Thyroid gland (tissue), 4 donors: ENCODE data around the gene RP9. TPM values are rescaled to one million over a fixed set of nuclear protein-coding genes. Genes with fewer than 3 reads are reported as not detected.

Experiments
- DNase-seq, 2 donors: peaks; one replicate each; pipeline ENCODE4 v3.0.0-alpha.2; 2019
- H3K27ac ChIP-seq, 3 donors: fragments of 200-600 bp; sonication (generic); 1 replicate in 2 of 3; 2 replicates in 1 of 3; pipeline ENCODE4 v1.5.1; 2016 to 2019; ENCODE audit warnings: mild to moderate bottlenecking in 1 of 3, moderate library complexity in 1 of 3
- H3K27me3 ChIP-seq: fragments of 200-600 bp; sonication (generic); one replicate; pipeline ENCODE4 v1.5.1; 2019
- H3K36me3 ChIP-seq, 2 donors: fragments of 200-600 bp; sonication (generic); one replicate each; pipeline ENCODE4 v1.5.1; 2016 to 2019
- H3K4me1 ChIP-seq, 2 donors: fragments of 200-600 bp; sonication (generic); one replicate each; pipeline ENCODE4 v1.5.1; 2017 to 2019
- H3K4me3 ChIP-seq, 3 donors: fragments of 200-600 bp; sonication (generic); replicated peaks in 1 of 3; 1 replicate in 2 of 3; 2 replicates in 1 of 3; pipeline ENCODE4 v1.5.1; 2016; ENCODE audit warnings: mild to moderate bottlenecking in 1 of 3
- H3K9me3 ChIP-seq: fragments of 200-600 bp; sonication (generic); one replicate; pipeline ENCODE4 v1.5.1; 2017
- POLR2A ChIP-seq, 2 donors: fragments of 450-650 bp; IDR thresholded peaks; one replicate each; pipeline ENCODE4 v1.6.1; 2017; ENCODE audit warnings: antibody characterized with exemption in 2 of 2, mild to moderate bottlenecking in 2 of 2, moderate library complexity in 1 of 2
- WGBS, 2 donors: methylation state at CpG; one replicate each; pipeline ENCODE4 v1.1.5; 2017; 5-methylcytosine and 5-hydroxymethylcytosine counted together
- intact Hi-C: fragments of 100-400 bp; cut with DNase I; formaldehyde crosslinking; loops from one replicate; pipeline ENCODE4 v1.15.1; 2023
- total RNA-seq, 4 donors: library from RNA; depleted of rRNA; stranded (reverse); fragments of >200 nt; gene quantifications; one replicate each; pipeline ENCODE4 v1.2.3, GENCODE V29; 2016
- TF ChIP-seq, protein P1 (sequence below), 6 experiments: fragments of 200-600 bp in 3 of 6; fragments of 450-650 bp in 3 of 6; sonication (generic) in 3 of 6; IDR thresholded peaks; one replicate each; pipeline ENCODE4 v1.5.1; 2016 to 2019; ENCODE audit warnings: antibody characterized with exemption in 6 of 6, mild to moderate bottlenecking in 2 of 6, inconsistent platforms in 1 of 6, moderate library complexity in 1 of 6

Gene RP9, protein sequence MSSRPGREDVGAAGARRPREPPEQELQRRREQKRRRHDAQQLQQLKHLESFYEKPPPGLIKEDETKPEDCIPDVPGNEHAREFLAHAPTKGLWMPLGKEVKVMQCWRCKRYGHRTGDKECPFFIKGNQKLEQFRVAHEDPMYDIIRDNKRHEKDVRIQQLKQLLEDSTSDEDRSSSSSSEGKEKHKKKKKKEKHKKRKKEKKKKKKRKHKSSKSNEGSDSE
- 10 to 100 TPM in 3 of 4 donors, 1 to 10 TPM in 1; 8.7 to 23.5 (median 12.8) TPM for total RNA-seq

DNA sequence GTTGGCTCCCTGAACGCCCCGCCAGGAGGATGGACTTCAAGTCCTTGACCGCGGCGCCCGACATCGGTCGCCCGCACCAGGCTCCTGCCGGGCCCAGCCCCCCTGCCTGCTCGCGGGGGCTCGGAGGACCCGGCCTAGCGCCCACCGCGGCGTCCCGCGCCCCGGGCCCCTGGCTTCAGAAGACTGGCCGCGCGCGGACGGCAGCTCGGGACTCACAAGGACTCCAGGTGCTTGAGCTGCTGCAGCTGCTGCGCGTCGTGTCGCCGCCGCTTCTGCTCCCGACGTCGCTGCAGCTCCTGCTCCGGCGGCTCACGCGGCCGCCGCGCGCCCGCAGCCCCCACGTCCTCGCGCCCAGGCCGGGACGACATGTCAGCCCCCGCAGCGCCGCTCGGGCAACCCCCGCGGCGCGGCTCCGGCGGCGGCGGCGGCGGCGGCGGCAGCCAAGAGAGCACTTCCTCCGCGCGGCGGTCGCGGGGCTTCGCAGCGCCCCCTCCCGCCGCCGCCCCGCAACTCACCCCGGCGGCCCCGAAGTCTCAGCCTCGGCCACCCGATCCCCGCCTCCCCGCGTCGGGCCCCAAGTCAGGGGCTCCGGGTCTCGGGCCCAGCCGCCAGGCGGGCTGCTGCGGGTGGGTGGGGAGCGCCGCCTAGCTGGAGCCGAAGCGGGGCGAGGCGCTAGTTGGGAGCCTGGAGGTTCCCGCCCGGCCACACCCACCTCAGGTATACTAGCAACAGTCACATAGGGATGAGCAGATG, at the start of gene RP9:
Gene RP9, minus strand, starts transcription at position 400 of the 753 bp plus-strand sequence. Its CDS starts 32 bp downstream, at position 368.
- peaks cover 20 to 34% of the 10 kb centered on the region in 2 donors for H3K4me1 ChIP-seq
- peak in 1 of 2 donors; percentile 71 for TF ChIP-seq POLR2A (IDR thresholded peaks at IDR 0.05)
- TF ChIP-seq, protein P1, sequence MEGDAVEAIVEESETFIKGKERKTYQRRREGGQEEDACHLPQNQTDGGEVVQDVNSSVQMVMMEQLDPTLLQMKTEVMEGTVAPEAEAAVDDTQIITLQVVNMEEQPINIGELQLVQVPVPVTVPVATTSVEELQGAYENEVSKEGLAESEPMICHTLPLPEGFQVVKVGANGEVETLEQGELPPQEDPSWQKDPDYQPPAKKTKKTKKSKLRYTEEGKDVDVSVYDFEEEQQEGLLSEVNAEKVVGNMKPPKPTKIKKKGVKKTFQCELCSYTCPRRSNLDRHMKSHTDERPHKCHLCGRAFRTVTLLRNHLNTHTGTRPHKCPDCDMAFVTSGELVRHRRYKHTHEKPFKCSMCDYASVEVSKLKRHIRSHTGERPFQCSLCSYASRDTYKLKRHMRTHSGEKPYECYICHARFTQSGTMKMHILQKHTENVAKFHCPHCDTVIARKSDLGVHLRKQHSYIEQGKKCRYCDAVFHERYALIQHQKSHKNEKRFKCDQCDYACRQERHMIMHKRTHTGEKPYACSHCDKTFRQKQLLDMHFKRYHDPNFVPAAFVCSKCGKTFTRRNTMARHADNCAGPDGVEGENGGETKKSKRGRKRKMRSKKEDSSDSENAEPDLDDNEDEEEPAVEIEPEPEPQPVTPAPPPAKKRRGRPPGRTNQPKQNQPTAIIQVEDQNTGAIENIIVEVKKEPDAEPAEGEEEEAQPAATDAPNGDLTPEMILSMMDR (IDR thresholded peaks at IDR 0.05) = peak in 5 of 6 experiments; percentile 11 to 89 (median 67)
- intact Hi-C loops = loop anchor here (10.0 kb wide), 1 partner anchor 224 kb away; no protein-coding TSS in a partner anchor
- peak; percentile 65 to 69 for DNase-seq
- peak within 1 kb of the TSS; percentile 2 to 97 (median 96) for H3K4me3 ChIP-seq
- no peaks in the 10 kb centered on the region for H3K36me3 ChIP-seq
- WGBS, 2 donors = 0 to 1% methylated on average over 19 to 21 of the region's 100 CpGs
- H3K27me3 ChIP-seq = no peaks in the 10 kb centered on the region
- no peaks in the 10 kb centered on the region for H3K9me3 ChIP-seq
- H3K27ac ChIP-seq = peak within 1 kb of the TSS; percentile 84 to 93 (median 87)

DNA sequence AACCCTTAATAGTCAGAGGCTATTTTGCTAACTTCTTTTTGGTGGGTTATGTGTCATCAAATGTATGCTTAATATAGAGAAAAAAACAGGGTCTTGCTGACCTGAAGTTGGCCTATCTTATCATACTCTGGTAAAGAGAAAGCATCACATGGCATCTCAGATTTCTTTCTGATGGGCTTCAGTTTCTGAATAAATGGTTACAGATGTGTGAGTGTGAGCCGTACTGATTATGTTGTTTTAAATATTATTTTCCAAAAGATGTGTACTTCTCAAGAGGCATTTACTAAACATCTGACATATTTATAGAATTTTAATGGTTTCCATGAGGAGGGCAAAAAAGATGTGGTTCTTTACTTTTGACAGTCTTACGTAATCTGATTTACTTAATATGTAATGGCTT, 48.6 kb upstream of the RP9 start:
- no peak for TF ChIP-seq POLR2A (IDR thresholded peaks at IDR 0.05)
- intact Hi-C loops = no loop called here
- no peak for DNase-seq

DNA sequence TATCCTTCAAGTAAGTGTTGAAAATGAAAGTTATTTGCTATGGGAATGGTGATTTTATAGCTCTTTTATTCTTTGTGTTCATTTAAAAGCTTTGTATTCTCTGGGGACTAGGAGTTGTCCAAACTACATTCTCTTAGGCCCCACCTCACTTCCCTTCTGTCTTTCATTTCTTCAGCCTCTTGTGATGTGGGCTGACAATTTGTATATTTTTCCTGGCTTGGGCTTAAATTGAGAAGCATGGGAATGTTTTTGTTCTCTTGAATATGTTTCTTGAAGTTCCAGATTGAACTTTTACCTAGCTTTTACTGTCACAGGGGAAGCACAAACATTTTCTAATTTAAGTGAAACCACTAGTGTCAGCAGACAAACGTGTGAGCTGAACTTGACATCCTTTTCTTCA, 48.1 kb upstream of the RP9 start:
- H3K4me1 ChIP-seq = peaks cover 17 to 34% of the 10 kb centered on the region in 2 donors
- intact Hi-C loops = no loop called here
- H3K27ac ChIP-seq = peak overlapping the region; percentile 45 to 61 (median 56)
- H3K4me3 ChIP-seq = no peak overlapping the region
- H3K27me3 ChIP-seq = no peaks in the 10 kb centered on the region
- no peaks in the 10 kb centered on the region for H3K36me3 ChIP-seq
- TF ChIP-seq POLR2A (IDR thresholded peaks at IDR 0.05) = no peak
- TF ChIP-seq, protein P1 (IDR thresholded peaks at IDR 0.05) = no peak
- 14 to 30% methylated on average over 1 of the region's 1 CpG for WGBS, 2 donors
- no peaks in the 10 kb centered on the region for H3K9me3 ChIP-seq
- DNase-seq = no peak

More for the DNA sequence above, 48.6 kb upstream of the RP9 start:
- Histone ChIP-seq H3K27ac (peak overlapping the region; percentile 45 to 61 (median 56)), H3K9me3 (no peaks in the 10 kb centered on the region), H3K4me3 (no peak overlapping the region), H3K4me1 (peaks cover 17 to 34% of the 10 kb centered on the region in 2 donors), H3K27me3 (no peaks in the 10 kb centered on the region), H3K36me3 (no peaks in the 10 kb centered on the region)
- WGBS, 2 donors = 43 to 81% methylated on average over 2 of the region's 2 CpGs

DNA sequence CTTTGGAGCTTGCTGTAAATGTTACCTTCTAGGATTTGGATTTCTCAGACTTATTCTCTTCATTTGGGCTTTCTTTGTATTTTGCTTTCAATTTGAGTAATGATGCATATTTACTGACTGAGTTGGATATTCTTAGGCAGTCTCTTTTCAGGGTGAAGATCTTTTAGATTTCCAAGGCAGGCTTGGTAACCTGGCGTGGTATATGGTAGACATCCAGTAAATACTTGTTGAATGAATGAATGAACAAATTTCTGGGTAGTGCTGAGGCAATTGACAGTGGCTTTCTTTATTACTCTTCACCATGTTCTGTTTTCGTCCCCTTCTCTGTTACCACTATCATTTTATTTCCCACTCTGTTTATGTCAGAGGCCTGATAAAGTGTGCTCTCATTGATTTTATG, 47.2 kb upstream of the RP9 start:
- Histone ChIP-seq H3K27me3 (no peaks in the 10 kb centered on the region), H3K4me3 (no peak overlapping the region), H3K36me3 (no peaks in the 10 kb centered on the region), H3K4me1 (peaks cover 17 to 34% of the 10 kb centered on the region in 2 donors), H3K27ac (peak overlapping the region; percentile 44 to 61 (median 45)), H3K9me3 (no peaks in the 10 kb centered on the region)
- no peak for TF ChIP-seq POLR2A (IDR thresholded peaks at IDR 0.05)
- TF ChIP-seq, protein P1 (IDR thresholded peaks at IDR 0.05) = no peak
- DNase-seq = no peak
- WGBS, 2 donors = 97 to 98% methylated on average over 2 of the region's 2 CpGs
- intact Hi-C loops = no loop called here

DNA sequence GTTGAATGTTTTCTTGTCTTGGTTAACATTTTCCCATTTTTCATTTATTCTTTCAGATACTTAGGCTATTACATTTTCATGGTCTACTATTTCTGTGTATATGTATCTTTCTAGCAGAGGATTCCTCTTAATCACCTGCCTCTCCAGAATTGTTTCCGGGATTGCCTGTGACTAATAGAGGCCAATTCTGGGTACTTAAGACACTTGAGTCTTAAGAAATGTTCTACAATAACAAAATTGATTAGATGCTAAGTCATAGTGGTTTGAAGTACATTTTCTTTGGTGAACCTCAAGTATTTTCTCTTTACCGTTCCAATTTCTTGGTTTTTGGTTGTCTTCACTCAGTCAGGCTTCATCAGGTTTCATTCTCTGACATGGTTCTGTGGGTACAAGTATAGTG, 46.6 kb upstream of the RP9 start:
- Histone ChIP-seq H3K4me1 (peaks cover 17 to 34% of the 10 kb centered on the region in 2 donors), H3K4me3 (no peak overlapping the region), H3K36me3 (no peaks in the 10 kb centered on the region), H3K9me3 (no peaks in the 10 kb centered on the region), H3K27ac (peak overlapping the region; percentile 44 to 61 (median 45)), H3K27me3 (no peaks in the 10 kb centered on the region)
- intact Hi-C loops = no loop called here
- TF ChIP-seq POLR2A (IDR thresholded peaks at IDR 0.05) = no peak
- TF ChIP-seq, protein P1 (IDR thresholded peaks at IDR 0.05) = no peak
- WGBS, 2 donors = 32 to 38% methylated on average over 2 of the region's 2 CpGs
- DNase-seq = peak in 1 of 2 donors; percentile 4
